Tibial nerve (tissue), 4 donors: Measurements from ENCODE around the gene SV2B.

Experiments
- CTCF ChIP-seq, 5 experiments: fragments of 200-600 bp in 3 of 5; fragments of 450-650 bp in 2 of 5; sonication (generic) in 3 of 5; IDR thresholded peaks; one replicate each; pipeline ENCODE4 v1.5.1; 2016 to 2019; ENCODE audit warnings: antibody characterized with exemption in 5 of 5, mild to moderate bottlenecking in 3 of 5, moderate library complexity in 2 of 5
- EP300 ChIP-seq, 2 donors: sonication (generic); formaldehyde crosslinking; IDR thresholded peaks; one replicate each; pipeline ENCODE4 v1.6.1; 2017; ENCODE audit warnings: antibody characterized with exemption in 2 of 2, mild to moderate bottlenecking in 1 of 2
- POLR2A ChIP-seq, 2 donors: fragments of 450-650 bp; IDR thresholded peaks; one replicate each; pipeline ENCODE4 v1.6.1; 2017; ENCODE audit warnings: antibody characterized with exemption in 2 of 2, mild to moderate bottlenecking in 2 of 2, moderate library complexity in 2 of 2

- no peak for TF ChIP-seq EP300 (IDR thresholded peaks at IDR 0.05)
- no peak for TF ChIP-seq CTCF (IDR thresholded peaks at IDR 0.05)
- TF ChIP-seq POLR2A (IDR thresholded peaks at IDR 0.05) = no peak
Observed at GRCh38 chr15:91075739-91076138, 24.3 kb upstream of the SV2B start.
